Body of pancreas (tissue), 4 donors: Measurements from ENCODE around the gene PPM1H. TPM values are rescaled to one million over a fixed set of nuclear protein-coding genes. Genes with fewer than 3 reads are reported as not detected.

ENCODE experiments used
- ATAC-seq: fragments of 150-250 bp; one replicate; pipeline ENCODE4 v1.9.1; 2016
- DNase-seq, 4 donors: peaks; one replicate each; pipeline ENCODE4 v3.0.0-alpha.2; 2019
- H3K27ac ChIP-seq, 4 donors: fragments of 200-600 bp; sonication (generic); 1 replicate in 3 of 4; 2 replicates in 1 of 4; pipeline versions ENCODE4 v1.5.1 to v1.6.1; 2016 to 2019; ENCODE audit warnings: mild to moderate bottlenecking in 1 of 4, mixed read lengths in 1 of 4, moderate library complexity in 1 of 4
- H3K27me3 ChIP-seq, 2 donors: fragments of 200-600 bp; sonication (generic); one replicate each; pipeline ENCODE4 v1.6.0; 2016; ENCODE audit warnings: mild to moderate bottlenecking in 1 of 2
- H3K36me3 ChIP-seq, 2 donors: fragments of 200-600 bp; sonication (generic); replicated peaks in 1 of 2; 2 replicates each; pipeline ENCODE4 v1.5.1; 2016; ENCODE audit warnings: low read depth in 2 of 2; ENCODE audit not compliant: insufficient read depth in 1 of 2
- H3K4me1 ChIP-seq: fragments of 200-600 bp; sonication (generic); one replicate; pipeline ENCODE4 v1.6.0; 2016
- H3K4me3 ChIP-seq, 2 donors: fragments of 200-600 bp; sonication (generic); 1 replicate in 1 of 2; 2 replicates in 1 of 2; pipeline ENCODE4 v1.5.1; 2016 to 2019
- H3K9me3 ChIP-seq, 3 donors: fragments of 200-600 bp; sonication (generic); 1 replicate in 2 of 3; 2 replicates in 1 of 3; pipeline ENCODE4 v1.5.1; 2016
- POLR2A ChIP-seq, 3 donors: fragments of 450-650 bp; IDR thresholded peaks; one replicate each; pipeline ENCODE4 v1.6.1; 2016; ENCODE audit warnings: antibody characterized with exemption in 3 of 3, mild to moderate bottlenecking in 2 of 3
- WGBS, 2 donors: methylation state at CpG; one replicate each; pipeline ENCODE4 v1.1.5; 2017; 5-methylcytosine and 5-hydroxymethylcytosine counted together
- intact Hi-C: fragments of 100-400 bp; cut with DNase I; formaldehyde crosslinking; loops from one replicate; pipeline ENCODE4 v1.15.1; 2023
- total RNA-seq, 2 donors: library from RNA; depleted of rRNA; stranded (reverse); fragments of >200 nt; gene quantifications; one replicate each; pipeline ENCODE4 v1.1.0, GENCODE V29; 2016
- TF ChIP-seq, protein P1 (sequence below), 7 experiments: fragments of 450-650 bp in 4 of 7; fragments of 200-600 bp in 3 of 7; sonication (generic) in 3 of 7; IDR thresholded peaks; one replicate each; pipeline ENCODE4 v1.5.1; 2016 to 2019; ENCODE audit warnings: antibody characterized with exemption in 7 of 7

PPM1H gene
- total RNA-seq, 2 donors from 2014 or later: 4.9 to 6.3 TPM

- TF ChIP-seq POLR2A (IDR thresholded peaks at IDR 0.05): no peak
- TF ChIP-seq, protein P1, sequence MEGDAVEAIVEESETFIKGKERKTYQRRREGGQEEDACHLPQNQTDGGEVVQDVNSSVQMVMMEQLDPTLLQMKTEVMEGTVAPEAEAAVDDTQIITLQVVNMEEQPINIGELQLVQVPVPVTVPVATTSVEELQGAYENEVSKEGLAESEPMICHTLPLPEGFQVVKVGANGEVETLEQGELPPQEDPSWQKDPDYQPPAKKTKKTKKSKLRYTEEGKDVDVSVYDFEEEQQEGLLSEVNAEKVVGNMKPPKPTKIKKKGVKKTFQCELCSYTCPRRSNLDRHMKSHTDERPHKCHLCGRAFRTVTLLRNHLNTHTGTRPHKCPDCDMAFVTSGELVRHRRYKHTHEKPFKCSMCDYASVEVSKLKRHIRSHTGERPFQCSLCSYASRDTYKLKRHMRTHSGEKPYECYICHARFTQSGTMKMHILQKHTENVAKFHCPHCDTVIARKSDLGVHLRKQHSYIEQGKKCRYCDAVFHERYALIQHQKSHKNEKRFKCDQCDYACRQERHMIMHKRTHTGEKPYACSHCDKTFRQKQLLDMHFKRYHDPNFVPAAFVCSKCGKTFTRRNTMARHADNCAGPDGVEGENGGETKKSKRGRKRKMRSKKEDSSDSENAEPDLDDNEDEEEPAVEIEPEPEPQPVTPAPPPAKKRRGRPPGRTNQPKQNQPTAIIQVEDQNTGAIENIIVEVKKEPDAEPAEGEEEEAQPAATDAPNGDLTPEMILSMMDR (IDR thresholded peaks at IDR 0.05): no peak
- intact Hi-C loops: no loop called here
- H3K9me3 ChIP-seq: no peaks in the 10 kb centered on the region
- ATAC-seq (no peak), DNase-seq (no peak)
- no peaks in the 10 kb centered on the region for H3K36me3 ChIP-seq
- H3K27me3 ChIP-seq: no peaks in the 10 kb centered on the region
- 91 to 95% methylated on average over 7 of the region's 7 CpGs for WGBS, 2 donors
- no peak overlapping the region for H3K4me3 ChIP-seq
- no peak overlapping the region for H3K27ac ChIP-seq
- no peaks in the 10 kb centered on the region for H3K4me1 ChIP-seq
Observed at GRCh38 chr12:62802321-62802720, 132.6 kb downstream of the PPM1H start.

DNA sequence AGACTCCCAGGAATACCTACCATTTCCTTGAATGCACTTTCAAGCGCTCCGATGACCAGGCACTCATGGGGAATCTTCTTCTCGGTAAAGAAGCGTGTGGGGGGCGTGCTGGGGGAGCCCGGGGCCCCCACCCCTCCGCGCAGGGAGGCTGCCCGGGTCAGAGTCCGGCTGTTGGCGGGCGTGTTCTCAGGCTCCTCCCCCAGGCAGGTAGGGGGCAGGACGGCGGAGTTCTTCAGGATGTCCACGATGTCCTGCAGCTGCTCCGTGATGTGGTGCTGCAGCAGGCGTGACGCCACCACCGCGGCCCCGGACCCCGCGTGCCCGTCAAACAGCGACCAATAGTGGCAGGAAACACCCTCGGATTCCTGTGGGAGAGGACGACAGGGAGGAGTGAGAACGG, 133.2 kb downstream of the PPM1H start:
- intact Hi-C loops: no loop called here
- WGBS, 2 donors: 95 to 96% methylated on average over 14 to 25 of the region's 28 CpGs
- no peak overlapping the region for H3K4me3 ChIP-seq
- TF ChIP-seq, protein P1 (IDR thresholded peaks at IDR 0.05): no peak
- TF ChIP-seq POLR2A (IDR thresholded peaks at IDR 0.05): no peak
- no peaks in the 10 kb centered on the region for H3K27me3 ChIP-seq
- no peaks in the 10 kb centered on the region for H3K9me3 ChIP-seq
- no peaks in the 10 kb centered on the region for H3K36me3 ChIP-seq
- ATAC-seq (no peak), DNase-seq (no peak)
- no peak overlapping the region for H3K27ac ChIP-seq
- H3K4me1 ChIP-seq: no peaks in the 10 kb centered on the region

- Histone ChIP-seq H3K27ac (no peak overlapping the region), H3K27me3 (no peaks in the 10 kb centered on the region), H3K36me3 (no peaks in the 10 kb centered on the region), H3K9me3 (no peaks in the 10 kb centered on the region), H3K4me1 (no peaks in the 10 kb centered on the region), H3K4me3 (no peak overlapping the region)
- ATAC-seq (no peak), DNase-seq (no peak)
- 82 to 88% methylated on average over 13 of the region's 13 CpGs for WGBS, 2 donors
- intact Hi-C loops: no loop called here
- TF ChIP-seq, protein P1 (IDR thresholded peaks at IDR 0.05): no peak
- TF ChIP-seq POLR2A (IDR thresholded peaks at IDR 0.05): no peak
Observed at GRCh38 chr12:62800707-62801400, 134.1 kb downstream of the PPM1H start.

- Histone ChIP-seq H3K9me3 (no peaks in the 10 kb centered on the region), H3K4me3 (no peak overlapping the region), H3K4me1 (no peaks in the 10 kb centered on the region), H3K27me3 (no peaks in the 10 kb centered on the region), H3K27ac (no peak overlapping the region), H3K36me3 (no peaks in the 10 kb centered on the region)
- no peak for TF ChIP-seq POLR2A (IDR thresholded peaks at IDR 0.05)
- TF ChIP-seq, protein P1 (IDR thresholded peaks at IDR 0.05): no peak
- ATAC-seq (no peak), DNase-seq (no peak)
- intact Hi-C loops: loop anchor here (5.0 kb wide), 2 partner anchors 218 to 363 kb away; no protein-coding TSS in a partner anchor
- 71 to 73% methylated on average over 9 of the region's 9 CpGs for WGBS, 2 donors
Observed at GRCh38 chr12:62799766-62800406, 135.1 kb downstream of the PPM1H start.
